Measurements from ENCODE around the gene RPL7A. TPM values are rescaled to one million over a fixed set of nuclear protein-coding genes. Genes with fewer than 3 reads are reported as not detected.

The RPL7A gene
- total RNA-seq, 1 donor from 2014 or later, result 2,501 TPM

GRCh38 chr9:133327834-133328484, 20.1 kb upstream of the RPL7A start:
- peak; percentile 19 for DNase-seq (ENCODE audit: low spot score)

- peak; percentile 41 for DNase-seq (ENCODE audit: low spot score)
These were observed 18.5 kb upstream of the RPL7A start for GRCh38 chr9:133329306-133330156.

GRCh38 chr9:133331221-133331620, 16.8 kb upstream of the RPL7A start:
- DNase-seq (ENCODE audit: low spot score), result no peak

- DNase-seq (ENCODE audit: low spot score), result peak; percentile 40
These were observed 16.2 kb upstream of the RPL7A start for GRCh38 chr9:133331641-133332380.

GRCh38 chr9:133332381-133332730, 15.7 kb upstream of the RPL7A start:
- DNase-seq (ENCODE audit: low spot score), result no peak

- DNase-seq (ENCODE audit: low spot score), result peak; percentile 29
These were observed 15.0 kb upstream of the RPL7A start for GRCh38 chr9:133333011-133333410.

- peak; percentile 42 for DNase-seq (ENCODE audit: low spot score)
These were observed 14.5 kb upstream of the RPL7A start for GRCh38 chr9:133333566-133333965.

- DNase-seq (ENCODE audit: low spot score), result peak; percentile 66
These were observed 13.9 kb upstream of the RPL7A start for GRCh38 chr9:133334161-133334560.

GRCh38 chr9:133334888-133335287, 13.1 kb upstream of the RPL7A start:
- peak; percentile 37 for DNase-seq (ENCODE audit: low spot score)

GRCh38 chr9:133335924-133336811, 11.8 kb upstream of the RPL7A start, which contains the start of gene SURF6:
Gene SURF6 (minus strand): TSS chr9:133336188. CDS start chr9:133336132, 56 bp downstream.
- DNase-seq (ENCODE audit: low spot score), result peak; percentile 93

GRCh38 chr9:133339641-133340040, 8.4 kb upstream of the RPL7A start:
- DNase-seq (ENCODE audit: low spot score), result no peak

GRCh38 chr9:133340256-133340655, 7.8 kb upstream of the RPL7A start:
- no peak for DNase-seq (ENCODE audit: low spot score)

GRCh38 chr9:133340916-133341315, 7.1 kb upstream of the RPL7A start:
- DNase-seq (ENCODE audit: low spot score), result no peak

- DNase-seq (ENCODE audit: low spot score), result no peak
These were observed 6.5 kb upstream of the RPL7A start for GRCh38 chr9:133341369-133342068.

- no peak for DNase-seq (ENCODE audit: low spot score)
These were observed 6.0 kb upstream of the RPL7A start for GRCh38 chr9:133342069-133342406.

- DNase-seq (ENCODE audit: low spot score), result no peak
These were observed 5.4 kb upstream of the RPL7A start for GRCh38 chr9:133342570-133342969.

GRCh38 chr9:133344071-133344470, 3.9 kb upstream of the RPL7A start:
- DNase-seq (ENCODE audit: low spot score), result no peak

- DNase-seq (ENCODE audit: low spot score), result no peak
These were observed 3.0 kb upstream of the RPL7A start for GRCh38 chr9:133344979-133345378.

- no peak for DNase-seq (ENCODE audit: low spot score)
These were observed 2.4 kb upstream of the RPL7A start for GRCh38 chr9:133345596-133345995.

GRCh38 chr9:133346021-133346785, 1.8 kb upstream of the RPL7A start:
- no peak for DNase-seq (ENCODE audit: low spot score)

Measured in ureter (tissue), 1 donor.